ENCODE data around the gene ADRM1. TPM values are rescaled to one million over a fixed set of nuclear protein-coding genes. Genes with fewer than 3 reads are reported as not detected.

ADRM1 gene
- total RNA-seq, 1 donor from 2014 or later: 188 TPM

GRCh38 chr20:62304331-62305148, 1.7 kb downstream of the ADRM1 start:
- Mint-ChIP-seq H3K9me3 (no peaks in the 10 kb centered on the region), H3K4me1 (ENCODE audit: low read depth) (peaks cover 28% of the 10 kb centered on the region), H3K27ac (peak overlapping the region; percentile 70), H3K4me3 (peak overlapping the region; percentile 93), H3K27me3 (ENCODE audit: insufficient read depth) (no peaks in the 10 kb centered on the region), H3K36me3 (ENCODE audit: low read depth) (peaks cover 21% of the 10 kb centered on the region)
- intact Hi-C loops (cut with micrococcal nuclease): loop anchor here (5.0 kb wide), 3 partner anchors 63 to 292 kb away; partner anchors contain the start of genes LAMA5 and TAF4
- no peak for DNase-seq (ENCODE audit: low spot score)

- H3K9me3 Mint-ChIP-seq: no peaks in the 10 kb centered on the region
- no peak for DNase-seq (ENCODE audit: low spot score)
- H3K4me1 Mint-ChIP-seq (ENCODE audit: low read depth): peaks cover 28% of the 10 kb centered on the region
- peaks cover 21% of the 10 kb centered on the region for H3K36me3 Mint-ChIP-seq (ENCODE audit: low read depth)
- intact Hi-C loops (cut with micrococcal nuclease): no loop called here
- H3K27ac Mint-ChIP-seq: no peak overlapping the region
- H3K27me3 Mint-ChIP-seq (ENCODE audit: insufficient read depth): no peaks in the 10 kb centered on the region
- H3K4me3 Mint-ChIP-seq: peak overlapping the region; percentile 93
Observed at GRCh38 chr20:62305149-62305764, 2.5 kb downstream of the ADRM1 start.

GRCh38 chr20:62305765-62306413, 3.1 kb downstream of the ADRM1 start:
- intact Hi-C loops (cut with micrococcal nuclease): no loop called here
- H3K27me3 Mint-ChIP-seq (ENCODE audit: insufficient read depth): no peaks in the 10 kb centered on the region
- H3K36me3 Mint-ChIP-seq (ENCODE audit: low read depth): peaks cover 21% of the 10 kb centered on the region
- H3K9me3 Mint-ChIP-seq: no peaks in the 10 kb centered on the region
- H3K27ac Mint-ChIP-seq: no peak overlapping the region
- peak overlapping the region; percentile 93 for H3K4me3 Mint-ChIP-seq
- no peak for DNase-seq (ENCODE audit: low spot score)
- peaks cover 28% of the 10 kb centered on the region for H3K4me1 Mint-ChIP-seq (ENCODE audit: low read depth)

GRCh38 chr20:62306414-62307187, 3.8 kb downstream of the ADRM1 start:
- DNase-seq (ENCODE audit: low spot score): no peak
- Mint-ChIP-seq H3K4me1 (ENCODE audit: low read depth) (peaks cover 23% of the 10 kb centered on the region), H3K27ac (no peak overlapping the region), H3K27me3 (ENCODE audit: insufficient read depth) (no peaks in the 10 kb centered on the region), H3K9me3 (no peaks in the 10 kb centered on the region), H3K36me3 (ENCODE audit: low read depth) (peaks cover 21% of the 10 kb centered on the region), H3K4me3 (no peak overlapping the region)
- intact Hi-C loops (cut with micrococcal nuclease): no loop called here

DNA sequence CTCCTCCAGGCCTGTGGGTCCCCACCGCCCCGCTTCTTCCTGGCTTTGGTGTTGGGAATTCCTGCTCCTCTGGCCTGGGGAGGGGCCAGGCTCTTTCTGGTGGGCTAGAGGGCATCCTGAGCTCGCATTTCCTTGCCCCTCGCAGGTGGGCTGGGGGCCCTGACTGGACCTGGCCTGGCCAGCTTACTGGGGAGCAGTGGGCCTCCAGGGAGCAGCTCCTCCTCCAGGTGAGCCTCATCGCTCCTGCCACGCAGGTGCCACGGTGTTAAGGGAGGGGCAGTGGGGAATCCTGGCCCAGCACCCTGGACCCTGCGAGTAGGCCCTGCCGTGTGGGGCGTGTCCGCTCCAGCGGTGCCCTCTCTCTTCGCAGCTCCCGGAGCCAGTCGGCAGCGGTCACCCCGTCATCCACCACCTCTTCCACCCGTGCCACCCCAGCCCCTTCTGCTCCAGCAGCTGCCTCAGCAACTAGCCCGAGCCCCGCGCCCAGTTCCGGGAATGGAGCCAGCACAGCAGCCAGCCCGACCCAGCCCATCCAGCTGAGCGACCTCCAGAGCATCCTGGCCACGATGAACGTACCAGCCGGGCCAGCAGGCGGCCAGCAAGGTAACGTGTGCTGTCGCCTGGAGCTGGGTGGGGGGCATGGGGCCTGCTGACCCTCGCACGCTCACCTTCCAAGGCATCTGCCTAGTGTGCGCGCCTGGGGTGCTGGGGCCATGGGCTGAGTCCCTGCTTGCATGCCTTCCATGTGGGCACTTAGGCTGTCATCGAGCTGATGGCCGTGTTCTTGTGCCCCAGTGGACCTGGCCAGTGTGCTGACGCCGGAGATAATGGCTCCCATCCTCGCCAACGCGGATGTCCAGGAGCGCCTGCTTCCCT, 4.7 kb downstream of the ADRM1 start:
- intact Hi-C loops (cut with micrococcal nuclease): no loop called here
- Mint-ChIP-seq H3K27ac (no peak overlapping the region), H3K27me3 (ENCODE audit: insufficient read depth) (no peaks in the 10 kb centered on the region), H3K9me3 (no peaks in the 10 kb centered on the region), H3K36me3 (ENCODE audit: low read depth) (peaks cover 21% of the 10 kb centered on the region), H3K4me1 (ENCODE audit: low read depth) (peaks cover 18% of the 10 kb centered on the region), H3K4me3 (no peak overlapping the region)
- no peak for DNase-seq (ENCODE audit: low spot score)

DNA sequence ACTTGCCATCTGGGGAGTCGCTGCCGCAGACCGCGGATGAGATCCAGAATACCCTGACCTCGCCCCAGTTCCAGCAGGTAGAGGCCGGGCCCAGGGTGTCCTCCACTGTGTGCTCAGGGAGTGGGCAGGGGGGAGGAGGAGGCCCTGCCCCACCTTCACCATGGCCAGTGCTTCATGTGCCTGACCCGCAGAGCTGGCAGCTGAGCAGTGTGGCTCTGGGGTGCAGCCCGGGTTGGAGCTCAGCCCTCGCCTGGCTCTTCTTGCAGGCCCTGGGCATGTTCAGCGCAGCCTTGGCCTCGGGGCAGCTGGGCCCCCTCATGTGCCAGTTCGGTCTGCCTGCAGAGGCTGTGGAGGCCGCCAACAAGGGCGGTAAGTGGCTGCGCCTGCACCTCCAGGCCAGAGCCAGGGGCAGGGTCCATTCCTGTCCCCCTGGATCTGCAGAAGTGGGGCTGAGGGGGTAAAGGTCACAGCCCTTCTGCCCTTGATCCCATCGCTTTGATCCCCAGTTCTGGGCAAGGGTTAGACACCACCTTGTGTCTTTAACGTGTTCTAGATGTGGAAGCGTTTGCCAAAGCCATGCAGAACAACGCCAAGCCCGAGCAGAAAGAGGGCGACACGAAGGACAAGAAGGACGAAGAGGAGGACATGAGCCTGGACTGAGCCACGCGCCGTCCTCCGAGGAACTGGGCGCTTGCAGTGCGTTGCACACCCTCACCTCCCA, 5.5 kb downstream of the ADRM1 start:
- intact Hi-C loops (cut with micrococcal nuclease): no loop called here

DNA sequence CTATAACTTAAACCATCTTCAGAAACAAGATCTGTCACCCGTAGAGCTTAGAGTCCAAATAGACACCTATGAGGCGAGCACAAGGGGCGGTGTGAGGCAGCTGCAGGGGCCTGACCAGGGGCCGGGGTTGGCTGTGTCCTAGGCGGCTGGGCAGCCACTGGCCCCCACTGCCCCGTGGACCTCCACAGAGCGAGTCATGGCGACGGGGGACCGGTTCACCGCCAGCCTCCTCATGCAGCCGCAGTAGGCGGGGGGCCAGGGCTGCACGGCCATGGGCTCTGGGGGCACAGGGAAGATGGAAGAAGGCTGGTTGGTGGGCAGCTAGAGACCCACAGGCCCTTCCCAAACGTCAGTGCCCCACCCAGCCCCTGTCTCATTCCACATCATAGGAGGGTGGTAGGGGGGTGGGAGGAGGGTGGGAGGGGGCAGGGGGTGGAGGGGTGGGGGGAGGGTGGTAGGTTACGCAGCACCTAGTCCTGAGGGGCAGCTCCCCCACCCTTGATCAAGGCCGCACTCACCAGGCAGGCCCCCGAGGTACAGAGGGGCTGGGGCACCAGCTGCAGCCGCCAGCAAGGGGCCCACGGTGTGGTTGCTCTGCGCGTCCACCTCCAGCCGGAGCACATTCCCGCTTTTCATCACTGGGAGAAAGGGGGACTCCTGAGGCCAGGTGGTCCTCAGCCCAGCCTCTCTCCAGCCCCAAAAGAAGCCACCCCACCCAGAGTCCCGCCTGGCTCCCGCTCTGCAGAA, 6.6 kb downstream of the ADRM1 start:
- no peak overlapping the region for H3K27ac Mint-ChIP-seq
- peaks cover 12% of the 10 kb centered on the region for H3K4me1 Mint-ChIP-seq (ENCODE audit: low read depth)
- no peaks in the 10 kb centered on the region for H3K9me3 Mint-ChIP-seq
- H3K36me3 Mint-ChIP-seq (ENCODE audit: low read depth): peaks cover 15% of the 10 kb centered on the region
- intact Hi-C loops (cut with micrococcal nuclease): no loop called here
- no peak for DNase-seq (ENCODE audit: low spot score)
- no peaks in the 10 kb centered on the region for H3K27me3 Mint-ChIP-seq (ENCODE audit: insufficient read depth)
- H3K4me3 Mint-ChIP-seq: no peak overlapping the region

More for the DNA sequence above, 5.5 kb downstream of the ADRM1 start:
- DNase-seq (ENCODE audit: low spot score): no peak
- H3K9me3 Mint-ChIP-seq: no peaks in the 10 kb centered on the region
- H3K4me1 Mint-ChIP-seq (ENCODE audit: low read depth): peaks cover 18% of the 10 kb centered on the region
- no peaks in the 10 kb centered on the region for H3K27me3 Mint-ChIP-seq (ENCODE audit: insufficient read depth)
- H3K36me3 Mint-ChIP-seq (ENCODE audit: low read depth): peaks cover 21% of the 10 kb centered on the region
- no peak overlapping the region for H3K4me3 Mint-ChIP-seq
- H3K27ac Mint-ChIP-seq: no peak overlapping the region

- H3K27me3 Mint-ChIP-seq (ENCODE audit: insufficient read depth): no peaks in the 10 kb centered on the region
- no peak overlapping the region for H3K4me3 Mint-ChIP-seq
- H3K9me3 Mint-ChIP-seq: no peaks in the 10 kb centered on the region
- no peak overlapping the region for H3K27ac Mint-ChIP-seq
- peaks cover 10% of the 10 kb centered on the region for H3K36me3 Mint-ChIP-seq (ENCODE audit: low read depth)
- DNase-seq (ENCODE audit: low spot score): no peak
- peaks cover 5% of the 10 kb centered on the region for H3K4me1 Mint-ChIP-seq (ENCODE audit: low read depth)
- intact Hi-C loops (cut with micrococcal nuclease): no loop called here
Observed at GRCh38 chr20:62309947-62310756, 7.4 kb downstream of the ADRM1 start.

DNA sequence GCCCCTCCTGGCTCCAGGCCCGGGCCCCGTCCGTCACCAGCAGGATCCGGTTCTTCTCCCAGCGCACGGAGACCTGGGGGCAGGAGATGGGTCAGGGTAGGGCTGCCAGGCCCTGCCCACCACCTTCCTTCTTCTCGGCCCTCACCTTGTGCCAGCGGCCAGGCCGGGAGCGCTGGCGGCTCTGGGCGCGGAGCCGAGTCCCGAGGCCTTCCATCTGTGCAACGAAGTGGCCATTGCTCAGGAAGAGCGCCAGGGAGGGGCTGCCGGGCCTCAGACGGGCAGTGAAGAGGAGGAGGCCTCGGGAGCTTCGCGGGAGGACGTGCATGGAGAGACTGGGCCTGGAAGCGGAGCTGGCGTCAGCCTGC, 7.9 kb downstream of the ADRM1 start:
- H3K36me3 Mint-ChIP-seq (ENCODE audit: low read depth): peaks cover 6% of the 10 kb centered on the region
- no peak for DNase-seq (ENCODE audit: low spot score)
- no peak overlapping the region for H3K4me3 Mint-ChIP-seq

DNA sequence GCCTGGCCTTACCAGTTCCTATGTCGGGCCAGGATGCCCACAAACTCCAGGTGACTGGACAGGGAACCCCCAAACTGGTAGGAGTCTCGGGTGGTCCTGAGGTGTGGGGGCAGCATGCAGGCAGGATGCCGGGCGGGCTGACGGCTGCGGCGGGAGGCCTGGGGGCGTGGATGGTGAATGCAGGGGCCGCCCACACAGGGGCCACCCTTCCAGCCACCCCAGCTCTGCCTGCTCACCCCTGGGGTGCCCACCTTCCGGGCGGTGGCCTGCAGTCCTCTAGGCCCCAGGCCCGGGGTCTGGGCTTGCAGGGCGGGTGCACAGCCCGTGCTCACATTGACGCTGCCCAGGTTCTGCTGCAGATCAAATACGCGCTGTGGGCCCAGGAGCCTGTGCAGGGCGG, 8.4 kb downstream of the ADRM1 start:
- Mint-ChIP-seq H3K27ac (no peak overlapping the region), H3K9me3 (no peaks in the 10 kb centered on the region), H3K27me3 (ENCODE audit: insufficient read depth) (no peaks in the 10 kb centered on the region), H3K36me3 (ENCODE audit: low read depth) (peaks cover 6% of the 10 kb centered on the region), H3K4me3 (no peak overlapping the region), H3K4me1 (ENCODE audit: low read depth) (no peaks in the 10 kb centered on the region)
- intact Hi-C loops (cut with micrococcal nuclease): no loop called here
- DNase-seq (ENCODE audit: low spot score): no peak

More for the DNA sequence above, 7.9 kb downstream of the ADRM1 start:
- intact Hi-C loops (cut with micrococcal nuclease): no loop called here
- H3K4me1 Mint-ChIP-seq (ENCODE audit: low read depth): peaks cover under 1% of the 10 kb centered on the region
- no peak overlapping the region for H3K27ac Mint-ChIP-seq
- H3K9me3 Mint-ChIP-seq: no peaks in the 10 kb centered on the region
- H3K27me3 Mint-ChIP-seq (ENCODE audit: insufficient read depth): no peaks in the 10 kb centered on the region
